Brain microvascular endothelial cell (primary cell): Measurements from ENCODE around the gene ARIH2.

Experiments used
- DNase-seq: peaks from one replicate; pipeline ENCODE4 v3.0.0-alpha.2; 2020
- H3K27ac ChIP-seq: fragments of 250-450 bp; sonication (Bioruptor Pico); 2 replicates; pipeline ENCODE4 v1.5.1; 2020; ENCODE audit warnings: mild to moderate bottlenecking, moderate library complexity
- H3K27me3 ChIP-seq: fragments of 250-450 bp; sonication (Bioruptor Pico); replicated peaks from 2 replicates; pipeline ENCODE4 v1.5.1; 2020; ENCODE audit warnings: mild to moderate bottlenecking
- H3K36me3 ChIP-seq: fragments of 250-450 bp; sonication (Bioruptor Pico); replicated peaks from 2 replicates; pipeline ENCODE4 v1.5.1; 2020; ENCODE audit warnings: mild to moderate bottlenecking
- H3K4me3 ChIP-seq: 2 replicates; pipeline ENCODE4 v1.5.1; 2011; ENCODE audit warnings: low read depth, mild to moderate bottlenecking, control low read depth, low read length, moderate library complexity
- CTCF ChIP-seq: IDR thresholded peaks from 2 replicates; pipeline ENCODE4 v1.5.1; 2011; ENCODE audit warnings: low read depth, mild to moderate bottlenecking, moderate library complexity, low read length, control low read depth, inconsistent platforms; ENCODE audit errors: missing control alignments
- in situ Hi-C: cut with HindIII; loops from 2 replicates; pipeline ENCODE4 v1.10.0; 2017; ENCODE audit warnings: low sequenced_read_pairs, low pct_ligation_motif_present

The ARIH2 gene

GRCh38 chr3:49009396-49009795 is 90.8 kb downstream of the ARIH2 start:
- H3K36me3 ChIP-seq, result peaks cover 28% of the 10 kb centered on the region
- no peak for TF ChIP-seq CTCF
- H3K27ac ChIP-seq, result no peak overlapping the region
- H3K4me3 ChIP-seq, result no peak overlapping the region
- no peak for DNase-seq
- H3K27me3 ChIP-seq, result no peaks in the 10 kb centered on the region
- in situ Hi-C loops, result no loop called here

GRCh38 chr3:49012441-49013017 is 93.9 kb downstream of the ARIH2 start:
- peaks cover 47% of the 10 kb centered on the region for H3K36me3 ChIP-seq

GRCh38 chr3:49013113-49013737 is 94.6 kb downstream of the ARIH2 start:
- in situ Hi-C loops, result no loop called here

More at GRCh38 chr3:49012441-49013017, 93.9 kb downstream of the ARIH2 start:
- TF ChIP-seq CTCF, result no peak
- in situ Hi-C loops, result no loop called here
- Histone ChIP-seq H3K27ac (no peak overlapping the region), H3K4me3 (no peak overlapping the region), H3K27me3 (no peaks in the 10 kb centered on the region)
- DNase-seq, result no peak

GRCh38 chr3:49013738-49014660 is 95.4 kb downstream of the ARIH2 start:
- TF ChIP-seq CTCF, result peak; percentile 86
- H3K36me3 ChIP-seq, result peaks cover 47% of the 10 kb centered on the region
- H3K4me3 ChIP-seq, result no peak overlapping the region
- no peak for DNase-seq
- no peak overlapping the region for H3K27ac ChIP-seq
- in situ Hi-C loops, result no loop called here
- no peaks in the 10 kb centered on the region for H3K27me3 ChIP-seq

More at GRCh38 chr3:49013113-49013737, 94.6 kb downstream of the ARIH2 start:
- Histone ChIP-seq H3K27ac (no peak overlapping the region), H3K36me3 (peaks cover 47% of the 10 kb centered on the region), H3K27me3 (no peaks in the 10 kb centered on the region), H3K4me3 (no peak overlapping the region)
- TF ChIP-seq CTCF, result no peak
- no peak for DNase-seq

GRCh38 chr3:49015072-49015471 is 96.4 kb downstream of the ARIH2 start:
- in situ Hi-C loops, result no loop called here
- DNase-seq, result no peak

More at GRCh38 chr3:49015072-49015471, 96.4 kb downstream of the ARIH2 start:
- Histone ChIP-seq H3K36me3 (peaks cover 47% of the 10 kb centered on the region), H3K27ac (no peak overlapping the region), H3K4me3 (no peak overlapping the region), H3K27me3 (no peaks in the 10 kb centered on the region)
- no peak for TF ChIP-seq CTCF
